ENCODE results near the gene SMARCA5.

SMARCA5 gene

GRCh38 chr4:143554728-143555597 lies 41.5 kb downstream of the SMARCA5 start:
- TF ChIP-seq FOXP2 (optimal IDR thresholded peaks at IDR 0.05; ENCODE audit: control extremely low read depth, extremely low read length, insufficient read depth), result no peak
- TF ChIP-seq EZH2 (IDR thresholded peaks at IDR 0.05), result no peak
- no peak for TF ChIP-seq POLR2AphosphoS5 (IDR thresholded peaks at IDR 0.05; ENCODE audit: borderline replicate concordance, low read depth, low read length)
- Histone ChIP-seq H3K9ac (ENCODE audit: insufficient read length) (no peak overlapping the region), H3K4me3 (no peak overlapping the region), H3K27ac (no peak overlapping the region), H3K9me3 (ENCODE audit: low read depth, low read length) (no peaks in the 10 kb centered on the region), H3K36me3 (ENCODE audit: insufficient read depth, low read length) (peaks cover 53% of the 10 kb centered on the region)
- DNase-seq (ENCODE audit: low read depth, low spot score), result no peak

GRCh38 chr4:143555676-143556075 lies 42.2 kb downstream of the SMARCA5 start:
- no peak overlapping the region for H3K4me3 ChIP-seq
- no peak overlapping the region for H3K9ac ChIP-seq (ENCODE audit: insufficient read length)
- peaks cover 46% of the 10 kb centered on the region for H3K36me3 ChIP-seq (ENCODE audit: insufficient read depth, low read length)
- DNase-seq (ENCODE audit: low read depth, low spot score), result no peak
- no peaks in the 10 kb centered on the region for H3K9me3 ChIP-seq (ENCODE audit: low read depth, low read length)
- H3K27ac ChIP-seq, result no peak overlapping the region
- TF ChIP-seq POLR2AphosphoS5 (IDR thresholded peaks at IDR 0.05; ENCODE audit: borderline replicate concordance, low read depth, low read length), result no peak
- TF ChIP-seq EZH2 (IDR thresholded peaks at IDR 0.05), result no peak

GRCh38 chr4:143558286-143558685 lies 44.8 kb downstream of the SMARCA5 start:
- no peak for DNase-seq (ENCODE audit: low read depth, low spot score)
- Histone ChIP-seq H3K27ac (no peak overlapping the region), H3K4me3 (no peak overlapping the region), H3K36me3 (ENCODE audit: insufficient read depth, low read length) (peaks cover 22% of the 10 kb centered on the region), H3K9ac (ENCODE audit: insufficient read length) (no peak overlapping the region), H3K9me3 (ENCODE audit: low read depth, low read length) (no peaks in the 10 kb centered on the region)
- no peak for TF ChIP-seq EZH2 (IDR thresholded peaks at IDR 0.05)
- no peak for TF ChIP-seq FOXP2 (optimal IDR thresholded peaks at IDR 0.05; ENCODE audit: control extremely low read depth, extremely low read length, insufficient read depth)
- no peak for TF ChIP-seq POLR2AphosphoS5 (IDR thresholded peaks at IDR 0.05; ENCODE audit: borderline replicate concordance, low read depth, low read length)

- TF ChIP-seq POLR2AphosphoS5 (IDR thresholded peaks at IDR 0.05; ENCODE audit: borderline replicate concordance, low read depth, low read length), result no peak
- no peak for TF ChIP-seq FOXP2 (optimal IDR thresholded peaks at IDR 0.05; ENCODE audit: control extremely low read depth, extremely low read length, insufficient read depth)
- no peak for TF ChIP-seq EZH2 (IDR thresholded peaks at IDR 0.05)
- DNase-seq (ENCODE audit: low read depth, low spot score), result no peak
- H3K36me3 ChIP-seq (ENCODE audit: insufficient read depth, low read length), result peaks cover 19% of the 10 kb centered on the region
- no peaks in the 10 kb centered on the region for H3K9me3 ChIP-seq (ENCODE audit: low read depth, low read length)
- H3K27ac ChIP-seq, result no peak overlapping the region
- H3K4me3 ChIP-seq, result no peak overlapping the region
- H3K9ac ChIP-seq (ENCODE audit: insufficient read length), result no peak overlapping the region
These were observed 45.6 kb downstream of the SMARCA5 start for GRCh38 chr4:143558823-143559756.

GRCh38 chr4:143559757-143560147 lies 46.2 kb downstream of the SMARCA5 start:
- no peak for DNase-seq (ENCODE audit: low read depth, low spot score)
- H3K27ac ChIP-seq, result no peak overlapping the region
- no peaks in the 10 kb centered on the region for H3K9me3 ChIP-seq (ENCODE audit: low read depth, low read length)
- no peak overlapping the region for H3K4me3 ChIP-seq
- H3K36me3 ChIP-seq (ENCODE audit: insufficient read depth, low read length), result peaks cover 12% of the 10 kb centered on the region
- no peak overlapping the region for H3K9ac ChIP-seq (ENCODE audit: insufficient read length)
- TF ChIP-seq EZH2 (IDR thresholded peaks at IDR 0.05) (no peak), FOXP2 (optimal IDR thresholded peaks at IDR 0.05; ENCODE audit: control extremely low read depth, extremely low read length, insufficient read depth) (no peak), POLR2AphosphoS5 (IDR thresholded peaks at IDR 0.05; ENCODE audit: borderline replicate concordance, low read depth, low read length) (no peak)

DNA sequence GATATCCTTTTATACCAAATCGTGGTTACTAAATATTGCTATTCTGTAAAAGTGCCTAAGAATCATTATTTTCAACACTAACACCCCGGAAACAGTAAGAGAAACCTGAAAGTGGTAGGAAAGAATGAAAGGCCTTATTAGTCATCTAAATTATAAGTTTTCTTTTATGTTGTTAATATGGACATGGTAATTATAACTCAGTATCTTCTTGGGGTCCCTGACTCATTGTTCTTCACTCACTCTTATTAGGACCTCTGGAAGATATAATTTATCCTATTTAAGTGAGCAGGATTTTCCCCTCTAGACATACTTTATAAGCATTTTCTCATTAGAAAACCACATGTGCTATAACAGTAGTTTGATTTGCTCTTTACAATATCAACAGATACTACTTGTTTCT lies 51.0 kb downstream of the SMARCA5 start:
- no peak for DNase-seq (ENCODE audit: low read depth, low spot score)
- H3K9ac ChIP-seq (ENCODE audit: insufficient read length), result no peak overlapping the region

DNA sequence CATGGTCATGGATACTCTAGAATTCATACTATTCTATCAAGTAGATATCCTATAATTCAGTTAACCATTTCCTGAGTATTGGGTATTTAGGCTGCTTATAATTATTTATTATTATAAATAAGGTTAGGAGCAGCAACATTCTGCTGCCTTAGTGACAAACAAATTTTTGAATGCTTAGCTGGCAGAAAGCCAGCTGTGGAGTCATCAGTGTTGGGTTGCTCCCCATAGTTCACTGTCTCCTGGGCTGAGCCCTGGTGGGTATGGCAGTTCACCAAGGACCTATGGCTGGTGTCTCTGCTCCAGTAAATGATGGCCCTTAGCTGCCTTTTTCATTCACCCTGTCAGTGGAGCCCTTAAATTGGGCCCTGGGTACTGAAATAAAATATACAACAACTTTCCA lies 61.8 kb downstream of the SMARCA5 start:
- no peak for DNase-seq (ENCODE audit: low read depth, low spot score)
- Histone ChIP-seq H3K9me3 (ENCODE audit: low read depth, low read length) (no peaks in the 10 kb centered on the region), H3K9ac (ENCODE audit: insufficient read length) (no peak overlapping the region), H3K4me3 (no peak overlapping the region), H3K36me3 (ENCODE audit: insufficient read depth, low read length) (no peaks in the 10 kb centered on the region), H3K27ac (no peak overlapping the region)
- TF ChIP-seq POLR2AphosphoS5 (IDR thresholded peaks at IDR 0.05; ENCODE audit: borderline replicate concordance, low read depth, low read length) (no peak), EZH2 (IDR thresholded peaks at IDR 0.05) (no peak), FOXP2 (optimal IDR thresholded peaks at IDR 0.05; ENCODE audit: control extremely low read depth, extremely low read length, insufficient read depth) (no peak)

More for the DNA sequence above, 51.0 kb downstream of the SMARCA5 start:
- no peak overlapping the region for H3K27ac ChIP-seq
- no peaks in the 10 kb centered on the region for H3K9me3 ChIP-seq (ENCODE audit: low read depth, low read length)
- no peaks in the 10 kb centered on the region for H3K36me3 ChIP-seq (ENCODE audit: insufficient read depth, low read length)
- no peak overlapping the region for H3K4me3 ChIP-seq
- TF ChIP-seq FOXP2 (optimal IDR thresholded peaks at IDR 0.05; ENCODE audit: control extremely low read depth, extremely low read length, insufficient read depth) (no peak), POLR2AphosphoS5 (IDR thresholded peaks at IDR 0.05; ENCODE audit: borderline replicate concordance, low read depth, low read length) (no peak), EZH2 (IDR thresholded peaks at IDR 0.05) (no peak)

DNA sequence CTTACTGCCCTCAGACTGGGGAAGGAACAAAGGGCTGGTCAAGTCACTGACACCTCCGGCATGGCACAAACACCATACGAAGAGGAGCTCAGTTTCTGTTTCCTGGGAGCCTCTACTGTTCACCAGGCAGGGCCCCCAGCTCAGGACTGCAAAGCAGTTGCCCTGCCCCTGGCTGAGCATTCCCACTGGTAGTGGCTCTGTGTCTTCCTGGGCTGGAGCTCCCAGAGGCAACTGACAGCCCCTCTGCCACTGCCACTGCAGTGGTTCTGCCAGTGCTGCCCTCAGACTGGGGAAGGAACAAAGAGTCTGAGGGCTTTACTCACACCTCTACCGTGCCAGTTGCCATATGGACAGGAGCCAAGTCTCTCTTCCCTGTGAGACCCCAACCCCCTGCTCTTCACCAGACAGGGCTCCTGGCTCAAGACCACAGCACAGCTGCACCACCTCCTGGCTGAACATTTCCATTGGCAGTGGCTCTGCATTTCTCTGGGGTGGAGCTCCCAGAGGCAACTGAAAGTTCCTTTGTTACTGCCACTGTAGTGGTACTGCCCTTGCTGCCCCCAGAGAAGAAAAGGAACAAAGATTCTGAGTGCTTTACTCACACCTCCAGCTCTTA lies 67.9 kb downstream of the SMARCA5 start:
- no peak overlapping the region for H3K4me3 ChIP-seq
- H3K27ac ChIP-seq, result no peak overlapping the region
- H3K9me3 ChIP-seq (ENCODE audit: low read depth, low read length), result no peaks in the 10 kb centered on the region
- no peak overlapping the region for H3K9ac ChIP-seq (ENCODE audit: insufficient read length)
- TF ChIP-seq POLR2AphosphoS5 (IDR thresholded peaks at IDR 0.05; ENCODE audit: borderline replicate concordance, low read depth, low read length) (no peak), EZH2 (IDR thresholded peaks at IDR 0.05) (no peak), FOXP2 (optimal IDR thresholded peaks at IDR 0.05; ENCODE audit: control extremely low read depth, extremely low read length, insufficient read depth) (no peak)
- no peaks in the 10 kb centered on the region for H3K36me3 ChIP-seq (ENCODE audit: insufficient read depth, low read length)
- DNase-seq (ENCODE audit: low read depth, low spot score), result no peak

All from SK-N-MC (cell line).